Measurements from ENCODE around the gene UNC45A.

- TF ChIP-seq CTCF (IDR thresholded peaks at IDR 0.05 in 8 of 11, conservative IDR thresholded peaks at IDR 0.05 in 3 of 11) (no peak), POLR2AphosphoS5 (IDR thresholded peaks at IDR 0.05) (no peak), POLR2A (IDR thresholded peaks at IDR 0.05) (no peak)
Measured at GRCh38 chr15:90960298-90961091, 25.4 kb downstream of the UNC45A start.
